Loucy (cell line): ENCODE measurements around the gene CMC4.

Source experiments
- H2AFZ ChIP-seq: fragments of 200-600 bp; sonication (generic); 2 replicates; pipeline ENCODE4 v1.6.0; 2016; ENCODE audit warnings: antibody characterized with exemption, mild to moderate bottlenecking, low read length, moderate library complexity
- H3F3A ChIP-seq: fragments of 200-600 bp; 2 replicates; pipeline ENCODE4 v1.6.0; 2016; ENCODE audit warnings: antibody characterized with exemption, low read depth, mild to moderate bottlenecking
- H3K27me3 ChIP-seq: fragments of 200-600 bp; sonication (generic); 2 replicates; pipeline ENCODE4 v1.6.1; 2014; ENCODE audit warnings: low read length, mild to moderate bottlenecking; ENCODE audit not compliant: insufficient read depth, poor library complexity, severe bottlenecking
- H3K36me3 ChIP-seq: fragments of 200-600 bp; sonication (generic); 2 replicates; pipeline ENCODE4 v1.6.1; 2016; ENCODE audit warnings: low read length; ENCODE audit not compliant: insufficient read depth
- H3K4me1 ChIP-seq: fragments of 200-600 bp; sonication (generic); 2 replicates; pipeline ENCODE4 v1.5.1; 2014; ENCODE audit warnings: low read length, mild to moderate bottlenecking; ENCODE audit not compliant: insufficient read depth, poor library complexity, severe bottlenecking
- H3K4me2 ChIP-seq: fragments of 200-600 bp; sonication (generic); 2 replicates; pipeline ENCODE4 v1.6.0; 2014; ENCODE audit warnings: antibody characterized with exemption, low read length, low read depth, mild to moderate bottlenecking; ENCODE audit not compliant: poor library complexity, severe bottlenecking
- H3K4me3 ChIP-seq: fragments of 200-600 bp; sonication (generic); 2 replicates; pipeline ENCODE4 v1.5.1; 2014; ENCODE audit warnings: low read length, mild to moderate bottlenecking, mixed read lengths; ENCODE audit not compliant: poor library complexity, severe bottlenecking
- H3K79me2 ChIP-seq: fragments of 200-600 bp; sonication (generic); 2 replicates; pipeline ENCODE4 v1.6.1; 2014; ENCODE audit warnings: low read length; ENCODE audit not compliant: insufficient read depth
- H3K9ac ChIP-seq: fragments of 200-600 bp; sonication (generic); 2 replicates; pipeline ENCODE4 v1.6.0; 2014; ENCODE audit warnings: mild to moderate bottlenecking, low read depth, low read length, moderate library complexity; ENCODE audit not compliant: poor library complexity, severe bottlenecking
- H3K9me2 ChIP-seq: fragments of 200-600 bp; sonication (generic); replicated peaks from 2 replicates; pipeline ENCODE4 v1.6.1; 2016; ENCODE audit warnings: low read depth, low read length, mixed read lengths
- H3K9me3 ChIP-seq: fragments of 200-600 bp; sonication (generic); 2 replicates; pipeline ENCODE4 v1.6.1; 2014; ENCODE audit warnings: mild to moderate bottlenecking, antibody characterized with exemption, low read length, low read depth; ENCODE audit not compliant: insufficient read depth
- H4K20me1 ChIP-seq: fragments of 200-600 bp; sonication (generic); 2 replicates; pipeline ENCODE4 v1.6.0; 2014; ENCODE audit warnings: antibody characterized with exemption, low read length, mild to moderate bottlenecking; ENCODE audit not compliant: insufficient read depth, poor library complexity, severe bottlenecking
- EZH2phosphoT487 ChIP-seq: fragments of 200-600 bp; IDR thresholded peaks from 2 replicates; pipeline ENCODE4 v1.6.1; 2018; ENCODE audit warnings: antibody characterized with exemption, mild to moderate bottlenecking, moderate library complexity, borderline replicate concordance
- TF ChIP-seq, protein P1 (sequence below): fragments of 200-600 bp; sonication (generic); conservative IDR thresholded peaks from 2 replicates; pipeline ENCODE4 v1.5.1; 2014; ENCODE audit warnings: mild to moderate bottlenecking, antibody characterized with exemption, low read length

The CMC4 gene

GRCh38 chrX:155061760-155062159 lies 9.2 kb downstream of the CMC4 start:
- Histone ChIP-seq H3K4me3 (no peak overlapping the region), H4K20me1 (no peaks in the 10 kb centered on the region), H3K9me2 (no peaks in the 10 kb centered on the region), H3K9ac (no peak overlapping the region), H2AFZ (no peak overlapping the region), H3K4me1 (peaks cover 5% of the 10 kb centered on the region), H3K9me3 (no peaks in the 10 kb centered on the region), H3K36me3 (no peaks in the 10 kb centered on the region; the same call in 1 of the 2 replicates), H3K4me2 (no peak overlapping the region), H3F3A (no peaks in the 10 kb centered on the region), H3K27me3 (no peaks in the 10 kb centered on the region), H3K79me2 (no peaks in the 10 kb centered on the region)
- TF ChIP-seq EZH2phosphoT487 = no peak
- TF ChIP-seq, protein P1, sequence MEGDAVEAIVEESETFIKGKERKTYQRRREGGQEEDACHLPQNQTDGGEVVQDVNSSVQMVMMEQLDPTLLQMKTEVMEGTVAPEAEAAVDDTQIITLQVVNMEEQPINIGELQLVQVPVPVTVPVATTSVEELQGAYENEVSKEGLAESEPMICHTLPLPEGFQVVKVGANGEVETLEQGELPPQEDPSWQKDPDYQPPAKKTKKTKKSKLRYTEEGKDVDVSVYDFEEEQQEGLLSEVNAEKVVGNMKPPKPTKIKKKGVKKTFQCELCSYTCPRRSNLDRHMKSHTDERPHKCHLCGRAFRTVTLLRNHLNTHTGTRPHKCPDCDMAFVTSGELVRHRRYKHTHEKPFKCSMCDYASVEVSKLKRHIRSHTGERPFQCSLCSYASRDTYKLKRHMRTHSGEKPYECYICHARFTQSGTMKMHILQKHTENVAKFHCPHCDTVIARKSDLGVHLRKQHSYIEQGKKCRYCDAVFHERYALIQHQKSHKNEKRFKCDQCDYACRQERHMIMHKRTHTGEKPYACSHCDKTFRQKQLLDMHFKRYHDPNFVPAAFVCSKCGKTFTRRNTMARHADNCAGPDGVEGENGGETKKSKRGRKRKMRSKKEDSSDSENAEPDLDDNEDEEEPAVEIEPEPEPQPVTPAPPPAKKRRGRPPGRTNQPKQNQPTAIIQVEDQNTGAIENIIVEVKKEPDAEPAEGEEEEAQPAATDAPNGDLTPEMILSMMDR = no peak

DNA sequence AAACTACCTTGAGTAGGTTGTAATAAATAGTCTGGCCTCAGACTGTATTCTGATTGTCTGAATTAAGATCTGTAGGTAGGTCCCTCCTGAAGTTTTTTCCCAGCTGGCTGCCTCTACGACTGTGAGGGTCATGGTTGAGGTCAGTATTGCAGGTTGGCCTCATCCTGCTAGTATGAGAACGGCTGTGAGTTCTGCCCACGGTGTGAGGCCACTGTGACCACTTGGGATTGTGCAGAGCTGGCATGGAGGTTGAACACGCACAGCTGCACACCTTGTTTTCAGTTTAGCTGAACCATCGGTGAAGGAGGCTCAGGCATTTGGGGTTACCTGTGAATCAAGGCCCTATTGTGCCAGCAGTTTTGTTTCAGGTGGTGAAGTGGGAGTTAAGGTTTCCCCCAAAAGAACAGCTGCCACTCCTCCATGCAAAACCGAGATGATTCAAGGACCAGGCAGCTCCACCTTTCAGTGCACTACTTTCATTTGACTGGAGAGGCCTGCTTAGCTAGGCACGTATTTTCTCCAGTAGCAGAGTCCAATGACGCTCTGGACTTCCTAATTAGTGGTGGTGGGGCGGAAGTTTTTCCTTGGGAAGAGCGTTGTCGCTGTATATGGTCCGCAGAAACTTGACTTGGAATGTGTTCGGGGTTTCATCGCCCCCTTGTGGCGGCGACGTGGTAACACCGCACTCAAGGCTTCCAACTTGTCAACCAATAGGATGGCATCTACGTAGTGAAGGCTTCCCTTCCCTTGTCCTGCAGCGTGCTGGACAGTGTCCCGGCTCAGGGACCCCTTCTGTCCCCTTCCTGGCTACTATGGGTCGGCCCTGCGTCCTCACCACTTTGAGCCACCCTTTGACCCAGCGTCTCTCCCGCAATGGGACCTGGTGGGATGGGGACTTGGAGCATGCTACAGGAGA lies 13.8 kb downstream of the CMC4 start:
- peak overlapping the region; percentile 12 for H3K9ac ChIP-seq
- H3K36me3 ChIP-seq = peaks cover 6% of the 10 kb centered on the region; the same call in 1 of the 2 replicates
- no peak overlapping the region for H3K4me3 ChIP-seq
- no peaks in the 10 kb centered on the region for H3F3A ChIP-seq
- H3K4me1 ChIP-seq = peaks cover 8% of the 10 kb centered on the region
- H3K27me3 ChIP-seq = no peaks in the 10 kb centered on the region
- no peaks in the 10 kb centered on the region for H3K9me3 ChIP-seq
- no peak overlapping the region for H2AFZ ChIP-seq
- TF ChIP-seq EZH2phosphoT487 = no peak
- TF ChIP-seq, protein P1 = peak; percentile 64
- H3K9me2 ChIP-seq = no peaks in the 10 kb centered on the region
- H3K4me2 ChIP-seq = peak overlapping the region; percentile 41
- H3K79me2 ChIP-seq = no peaks in the 10 kb centered on the region
- H4K20me1 ChIP-seq = no peaks in the 10 kb centered on the region

DNA sequence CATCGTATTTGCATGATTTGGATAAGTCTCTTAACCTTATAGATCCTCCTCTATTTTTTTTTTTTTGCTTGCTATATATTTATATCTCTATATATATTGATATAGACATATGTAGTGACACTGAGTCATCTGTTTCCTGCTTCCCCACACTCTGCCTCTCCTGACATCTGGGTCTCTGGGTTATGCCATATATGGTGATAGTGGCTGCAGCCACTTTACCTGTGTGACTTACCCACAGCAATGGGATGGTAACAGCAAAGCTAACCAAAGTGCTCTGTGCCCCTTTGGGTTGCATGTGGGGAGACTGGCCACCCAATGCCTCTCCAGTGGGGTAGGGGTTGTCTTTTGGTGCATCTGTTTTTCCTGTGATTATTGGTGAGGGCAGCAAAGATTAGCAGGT lies 14.5 kb downstream of the CMC4 start:
- TF ChIP-seq, protein P1 = no peak
- no peak for TF ChIP-seq EZH2phosphoT487
- peaks cover 10% of the 10 kb centered on the region for H3K4me1 ChIP-seq
- no peaks in the 10 kb centered on the region for H3F3A ChIP-seq
- peak overlapping the region; percentile 41 for H3K4me2 ChIP-seq
- no peak overlapping the region for H2AFZ ChIP-seq
- H3K9ac ChIP-seq = peak overlapping the region; percentile 12
- H3K9me3 ChIP-seq = no peaks in the 10 kb centered on the region
- H3K9me2 ChIP-seq = no peaks in the 10 kb centered on the region
- no peaks in the 10 kb centered on the region for H3K79me2 ChIP-seq
- H4K20me1 ChIP-seq = no peaks in the 10 kb centered on the region
- no peaks in the 10 kb centered on the region for H3K27me3 ChIP-seq
- peaks cover 11% of the 10 kb centered on the region; the same call in 1 of the 2 replicates for H3K36me3 ChIP-seq
- H3K4me3 ChIP-seq = no peak overlapping the region
